NCI-H345 treated with DMSO at 0.1 percent for 48 hours (cell line): ENCODE measurements around the gene PIP4K2C.
"Not testable (repeated sequence)": the region's sequence is repeated elsewhere in the genome, so short reads cannot be mapped to it uniquely, and the experiment has no call there.

Source experiments
- DNase-seq: peaks from one replicate; lab custom pipeline; 2025; ENCODE audit not compliant: unreplicated experiment; lab: John Stamatoyannopoulos, UW

Gene PIP4K2C

GRCh38 chr12:57558864-57559263 is 32.1 kb upstream of the PIP4K2C start:
- DNase-seq = no peak

DNA sequence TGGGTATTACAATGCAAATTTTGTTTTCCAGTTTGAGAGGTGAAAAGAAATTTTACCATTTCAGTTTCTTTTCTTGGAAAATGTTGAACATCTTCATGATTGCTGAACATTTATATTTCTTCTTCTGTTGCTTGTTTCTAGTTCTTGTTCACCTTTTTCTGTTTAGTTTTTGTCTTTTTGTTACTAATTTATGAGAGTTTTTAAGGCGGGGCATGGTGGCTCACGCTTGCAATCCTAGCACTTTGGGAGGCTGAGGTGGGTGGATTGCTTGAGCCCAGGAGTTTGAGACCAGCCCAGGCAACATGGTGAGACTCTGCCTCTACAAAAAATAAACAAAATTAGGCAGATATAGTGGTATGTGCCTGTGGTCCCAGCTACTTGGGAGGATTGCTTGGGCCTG is 30.5 kb upstream of the PIP4K2C start:
- DNase-seq = no peak

DNA sequence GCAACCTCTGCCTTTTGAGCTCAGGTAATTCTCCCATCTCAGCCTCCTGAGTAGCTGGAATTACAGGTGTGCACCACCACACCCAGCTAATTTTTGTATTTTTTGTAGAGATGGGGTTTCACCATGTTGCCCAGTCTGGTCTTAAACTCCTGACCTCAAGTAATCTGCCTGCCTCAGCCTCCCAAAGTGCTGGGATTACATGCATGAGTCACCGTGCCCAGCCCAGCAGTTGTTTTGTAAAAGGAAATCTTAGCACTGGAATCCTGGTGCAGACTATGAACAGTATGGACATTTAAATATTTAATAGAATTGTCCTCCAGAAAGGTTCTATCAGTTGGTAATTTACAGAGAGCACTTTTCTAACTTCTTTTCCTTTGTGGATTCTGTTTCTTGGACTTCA is 29.9 kb upstream of the PIP4K2C start:
- DNase-seq = not testable (repeated sequence)

GRCh38 chr12:57563358-57563757 is 27.6 kb upstream of the PIP4K2C start:
- no peak for DNase-seq

GRCh38 chr12:57564178-57564740 is 26.7 kb upstream of the PIP4K2C start:
- DNase-seq = no peak

- DNase-seq = no peak
Measured at GRCh38 chr12:57568838-57569237, 22.2 kb upstream of the PIP4K2C start.

- no peak for DNase-seq
Measured at GRCh38 chr12:57569858-57570257, 21.1 kb upstream of the PIP4K2C start.

DNA sequence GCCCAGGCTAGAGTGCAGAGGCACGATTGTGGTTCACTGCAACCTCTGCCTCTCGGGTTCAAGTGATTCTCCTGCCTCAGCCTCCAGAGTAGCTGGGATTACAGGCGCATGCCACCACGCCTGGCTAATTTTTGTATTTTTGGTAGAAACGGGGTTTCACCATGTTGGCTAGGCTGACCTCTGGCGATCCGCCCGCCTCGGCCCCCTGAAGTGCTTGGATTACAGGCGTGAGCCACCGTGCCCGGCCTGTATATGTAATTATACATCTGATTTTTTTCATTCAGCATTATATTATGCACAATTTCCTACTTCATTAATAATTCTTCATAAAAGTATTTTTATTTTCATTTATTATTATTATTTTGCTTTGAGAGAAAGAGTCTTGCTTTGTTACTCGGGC is 20.6 kb upstream of the PIP4K2C start:
- DNase-seq = not testable (repeated sequence)

- DNase-seq = no peak
Measured at GRCh38 chr12:57571926-57572762, 18.8 kb upstream of the PIP4K2C start.

DNA sequence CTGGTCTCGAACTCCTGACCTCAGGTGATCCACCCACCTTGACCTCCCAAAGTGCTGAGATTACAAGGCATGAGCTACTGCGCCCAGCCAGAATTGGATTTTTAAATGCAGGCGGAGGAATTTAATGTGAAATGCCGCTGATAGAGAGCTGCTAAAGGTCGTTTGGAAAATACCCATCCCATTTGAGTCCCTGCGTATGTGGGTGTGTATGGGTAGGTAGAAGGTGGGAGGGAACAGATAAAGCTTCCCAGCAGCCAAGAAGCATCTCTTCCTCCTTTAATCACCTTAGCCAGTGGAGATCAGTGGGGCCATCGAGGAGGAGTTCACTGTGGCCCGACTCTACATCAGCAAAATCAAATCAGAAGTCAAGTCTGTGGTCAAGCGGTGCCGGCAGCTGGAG is 16.2 kb upstream of the PIP4K2C start:
- DNase-seq = no peak

- DNase-seq = no peak
Measured at GRCh38 chr12:57575771-57576612, 15.0 kb upstream of the PIP4K2C start.

DNA sequence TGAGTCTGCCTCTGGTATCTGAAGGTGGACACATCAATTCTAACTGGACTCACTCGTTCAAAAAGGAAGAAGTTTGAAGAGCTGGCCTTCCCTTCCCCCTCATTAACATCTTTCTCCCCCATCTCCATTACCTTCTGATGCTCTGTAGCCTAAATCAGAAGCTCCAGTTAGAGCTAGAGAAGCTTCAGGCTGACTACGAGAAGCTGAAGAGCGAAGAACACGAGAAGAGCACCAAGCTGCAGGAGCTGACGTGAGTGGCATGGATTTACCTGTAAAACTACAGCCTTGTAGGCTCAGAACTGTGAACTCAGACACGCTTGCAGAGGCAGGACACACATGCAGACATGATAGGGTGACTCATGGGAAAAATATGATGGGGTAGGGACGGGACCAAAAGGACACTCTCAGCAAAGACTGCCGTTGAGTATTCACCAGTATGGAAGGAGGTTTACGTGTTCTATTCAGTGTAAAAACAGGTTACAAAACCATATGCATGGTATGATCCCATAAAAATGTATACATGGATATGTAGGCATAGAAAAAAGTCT is 14.3 kb upstream of the PIP4K2C start:
- no peak for DNase-seq

DNA sequence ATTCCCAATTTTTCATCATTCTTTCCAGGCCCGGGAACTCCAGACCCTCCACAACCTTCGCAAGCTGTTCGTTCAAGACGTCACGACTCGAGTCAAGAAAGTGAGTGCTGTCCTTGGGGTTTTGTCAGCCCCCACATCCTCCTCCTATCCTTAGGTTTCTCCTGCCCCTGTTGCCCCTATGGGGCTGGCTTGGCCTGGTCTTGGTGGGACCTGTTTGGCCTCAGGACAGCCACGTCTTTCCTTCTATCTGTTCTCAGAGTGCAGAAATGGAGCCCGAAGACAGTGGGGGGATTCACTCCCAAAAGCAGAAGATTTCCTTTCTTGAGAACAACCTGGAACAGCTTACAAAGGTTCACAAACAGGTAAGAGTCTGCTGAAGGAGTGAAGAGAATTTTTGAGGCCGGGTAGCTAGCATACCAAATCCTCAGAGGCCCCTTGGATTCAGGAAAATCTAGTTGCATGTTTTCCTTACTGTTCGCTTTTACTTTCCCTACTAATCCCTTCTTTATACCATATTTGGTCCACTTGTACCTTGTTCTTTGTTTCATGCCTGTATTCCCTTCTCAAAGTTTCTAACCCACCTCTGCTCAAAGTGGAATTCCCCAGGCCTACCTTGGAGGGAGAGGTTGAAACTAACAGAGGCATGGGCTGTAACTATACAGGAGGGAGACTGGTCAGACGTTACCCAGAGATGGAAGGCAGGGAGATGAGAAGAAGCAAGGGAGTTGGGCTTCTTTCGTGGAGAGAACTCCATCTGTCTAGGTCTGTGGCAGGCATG is 12.8 kb upstream of the PIP4K2C start:
- no peak for DNase-seq

- DNase-seq = no peak
Measured at GRCh38 chr12:57579011-57579410, 12.0 kb upstream of the PIP4K2C start.

- DNase-seq = no peak
Measured at GRCh38 chr12:57579677-57580465, 11.1 kb upstream of the PIP4K2C start.

DNA sequence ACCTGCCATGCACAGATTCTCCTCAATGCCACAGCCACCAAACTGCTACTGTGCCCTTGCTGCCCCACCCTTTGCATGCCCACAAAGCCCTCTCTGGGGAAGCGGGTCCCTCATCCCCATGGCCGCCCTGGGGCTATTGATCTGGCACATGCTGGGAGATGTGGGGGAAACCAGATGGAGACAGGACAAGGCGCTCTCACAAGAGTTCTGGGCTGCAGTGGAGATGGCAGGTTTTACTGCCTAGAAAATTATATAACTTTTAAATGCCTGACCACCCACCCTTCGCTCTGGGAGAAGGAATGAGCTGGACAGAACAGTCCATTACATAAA is 10.6 kb upstream of the PIP4K2C start:
- DNase-seq = no peak

DNA sequence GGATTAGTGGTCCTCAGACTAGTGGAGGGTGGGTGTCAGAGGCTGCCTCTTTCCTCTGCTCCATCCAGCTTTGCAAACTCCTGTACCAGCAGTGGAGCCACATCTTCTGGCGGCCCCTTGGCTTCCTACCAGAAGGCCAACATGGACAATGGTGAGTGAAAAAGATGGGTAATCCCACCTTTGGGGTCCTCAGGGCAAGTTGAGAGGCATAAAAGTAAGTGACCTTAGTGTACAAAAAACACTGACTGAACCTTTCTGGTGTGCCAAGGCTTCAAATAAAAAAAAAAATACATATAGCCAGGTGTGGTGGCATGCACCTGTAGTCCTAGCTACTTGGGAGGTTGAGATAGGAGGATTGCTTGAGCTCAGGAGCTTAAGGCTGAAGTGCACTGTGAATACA is 9.2 kb upstream of the PIP4K2C start:
- no peak for DNase-seq

DNA sequence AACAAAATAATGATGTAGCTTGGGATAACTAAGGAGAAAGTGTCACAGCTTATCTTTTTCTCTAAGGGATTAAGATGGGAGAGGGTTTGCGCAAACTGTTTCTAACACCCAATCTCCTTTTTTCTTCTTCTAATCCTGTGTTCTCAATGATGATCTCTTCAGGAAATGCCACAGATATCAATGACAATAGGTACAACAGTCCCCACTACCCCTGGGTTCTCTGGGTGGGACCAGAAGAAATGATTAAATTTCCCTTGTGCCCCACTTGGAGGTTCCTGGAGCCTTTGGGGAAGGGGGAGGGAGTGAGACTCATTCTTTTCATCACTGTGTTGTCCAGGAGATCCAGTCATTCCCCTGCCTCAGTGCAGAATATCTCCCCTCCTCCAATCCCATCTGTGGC is 8.6 kb upstream of the PIP4K2C start:
- no peak for DNase-seq

- DNase-seq = peak; percentile 45
Measured at GRCh38 chr12:57583008-57583831, 7.8 kb upstream of the PIP4K2C start.
